Measurements from ENCODE around the gene MCM10. TPM values are rescaled to one million over a fixed set of nuclear protein-coding genes. Genes with fewer than 3 reads are reported as not detected.

MCM10 gene
- total RNA-seq, 6 donors from 2014 or later: 0.49 to 18.6 (median 0.61) TPM; not detected in 1

DNA sequence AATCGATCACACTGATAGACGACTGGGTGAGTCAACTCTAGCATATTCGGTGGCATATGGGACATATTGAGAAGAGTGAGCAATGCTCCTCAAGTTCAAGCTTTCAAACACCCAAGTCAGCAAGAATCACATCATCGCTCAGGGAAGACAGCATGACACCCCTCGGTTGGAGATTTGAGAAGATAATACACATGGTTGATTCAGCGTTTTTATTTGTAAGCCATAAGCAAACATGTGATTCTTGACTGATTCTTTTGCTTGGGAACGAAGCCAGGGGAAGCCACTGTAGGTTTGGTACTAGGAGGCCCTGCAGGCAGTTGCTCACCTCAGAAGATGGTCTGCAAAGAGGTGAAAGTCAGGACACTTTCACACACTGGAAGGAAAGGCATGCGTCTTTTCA, 60.2 kb downstream of the MCM10 start:
- Histone ChIP-seq H3K36me3 (no peaks in the 10 kb centered on the region), H3K4me3 (no peak overlapping the region), H3K9me3 (no peaks in the 10 kb centered on the region), H3K27me3 (no peaks in the 10 kb centered on the region), H3K27ac (no peak overlapping the region), H3K4me1 (no peaks in the 10 kb centered on the region)
- DNase-seq: no peak
- WGBS, 2 donors: 91% methylated on average over 8 of the region's 8 CpGs
- ATAC-seq (ENCODE audit: low FRiP score in 2 of 2): no peak
- TF ChIP-seq CTCF (IDR thresholded peaks at IDR 0.05) (no peak), EP300 (IDR thresholded peaks at IDR 0.05) (no peak), POLR2AphosphoS5 (IDR thresholded peaks at IDR 0.05) (no peak), POLR2A (IDR thresholded peaks at IDR 0.05) (no peak)

DNA sequence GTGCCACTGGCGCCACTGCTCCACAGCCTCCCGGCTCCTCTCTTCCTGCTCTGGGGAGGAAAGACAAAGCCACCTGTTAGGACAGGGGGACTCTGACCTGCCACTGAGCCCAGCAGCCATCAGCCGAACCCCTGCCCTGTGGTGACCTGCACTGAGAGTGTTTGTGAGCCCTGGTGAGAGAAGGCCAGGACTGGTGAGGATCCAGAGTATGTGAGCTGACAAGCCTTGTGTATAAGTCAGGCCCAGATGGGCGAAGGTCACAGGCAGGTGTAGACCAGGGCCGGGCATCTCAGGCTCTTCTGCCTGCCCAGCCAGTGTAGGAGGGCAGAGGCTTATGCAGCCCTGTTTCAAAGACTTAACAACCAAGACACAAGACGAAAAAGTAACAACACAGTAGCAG, 60.8 kb downstream of the MCM10 start:
- H3K36me3 ChIP-seq: no peaks in the 10 kb centered on the region
- H3K27ac ChIP-seq: no peak overlapping the region
- WGBS, 2 donors: 87 to 96% methylated on average over 3 to 6 of the region's 6 CpGs
- H3K4me1 ChIP-seq: no peaks in the 10 kb centered on the region
- ATAC-seq (ENCODE audit: low FRiP score in 2 of 2) (peak in 1 of 2 donors; percentile 37), DNase-seq (no peak)
- H3K27me3 ChIP-seq: no peaks in the 10 kb centered on the region
- no peak overlapping the region for H3K4me3 ChIP-seq
- H3K9me3 ChIP-seq: no peaks in the 10 kb centered on the region
- TF ChIP-seq POLR2AphosphoS5 (IDR thresholded peaks at IDR 0.05): no peak
- no peak for TF ChIP-seq EP300 (IDR thresholded peaks at IDR 0.05)

- Histone ChIP-seq H3K36me3 (no peaks in the 10 kb centered on the region), H3K4me1 (no peaks in the 10 kb centered on the region), H3K27ac (no peak overlapping the region), H3K9me3 (no peaks in the 10 kb centered on the region), H3K4me3 (no peak overlapping the region), H3K27me3 (no peaks in the 10 kb centered on the region)
- WGBS, 2 donors: 91 to 94% methylated on average over 7 of the region's 7 CpGs
- ATAC-seq (ENCODE audit: low FRiP score in 2 of 2): no peak
- DNase-seq: no peak
- TF ChIP-seq EP300 (IDR thresholded peaks at IDR 0.05): no peak
- TF ChIP-seq CTCF (IDR thresholded peaks at IDR 0.05): no peak
- no peak for TF ChIP-seq POLR2A (IDR thresholded peaks at IDR 0.05)
- TF ChIP-seq POLR2AphosphoS5 (IDR thresholded peaks at IDR 0.05): no peak
These were observed 61.2 kb downstream of the MCM10 start for GRCh38 chr10:13222566-13222965.

DNA sequence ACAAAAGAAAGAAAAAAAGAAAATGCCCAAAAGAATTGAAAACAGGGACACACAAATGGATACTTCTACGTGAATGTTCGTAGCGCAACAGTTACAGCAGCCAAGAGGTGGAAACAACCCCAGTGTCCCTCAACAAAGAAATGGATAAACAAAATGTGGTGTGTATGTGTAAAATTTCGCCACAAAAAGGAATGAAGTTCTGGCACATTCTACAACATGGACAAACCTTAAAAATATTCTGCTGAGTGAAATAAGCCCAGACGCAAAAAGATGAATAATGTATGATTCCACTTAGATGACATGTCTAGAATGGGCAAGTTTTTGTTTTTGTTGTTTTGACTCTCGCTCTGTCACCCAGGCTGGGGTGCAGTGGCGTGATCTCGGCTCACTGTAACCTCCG, 61.9 kb downstream of the MCM10 start:
- H3K9me3 ChIP-seq: no peaks in the 10 kb centered on the region
- no peak for DNase-seq
- no peaks in the 10 kb centered on the region for H3K4me1 ChIP-seq
- H3K4me3 ChIP-seq: no peak overlapping the region
- ATAC-seq (ENCODE audit: low FRiP score in 2 of 2): no peak
- H3K27ac ChIP-seq: no peak overlapping the region
- H3K36me3 ChIP-seq: no peaks in the 10 kb centered on the region
- no peaks in the 10 kb centered on the region for H3K27me3 ChIP-seq
- WGBS, 2 donors: 96 to 97% methylated on average over 9 of the region's 9 CpGs
- TF ChIP-seq CTCF (IDR thresholded peaks at IDR 0.05): no peak
- no peak for TF ChIP-seq POLR2AphosphoS5 (IDR thresholded peaks at IDR 0.05)
- no peak for TF ChIP-seq EP300 (IDR thresholded peaks at IDR 0.05)
- TF ChIP-seq POLR2A (IDR thresholded peaks at IDR 0.05): no peak

GRCh38 chr10:13224210-13224995, 63.0 kb downstream of the MCM10 start:
- Histone ChIP-seq H3K27ac (no peak overlapping the region), H3K4me3 (no peak overlapping the region), H3K36me3 (no peaks in the 10 kb centered on the region), H3K27me3 (no peaks in the 10 kb centered on the region), H3K9me3 (no peaks in the 10 kb centered on the region), H3K4me1 (no peaks in the 10 kb centered on the region)
- DNase-seq: no peak
- no peak for TF ChIP-seq CTCF (IDR thresholded peaks at IDR 0.05)
- no peak for TF ChIP-seq POLR2A (IDR thresholded peaks at IDR 0.05)
- no peak for TF ChIP-seq POLR2AphosphoS5 (IDR thresholded peaks at IDR 0.05)
- TF ChIP-seq EP300 (IDR thresholded peaks at IDR 0.05): no peak
- no peak for ATAC-seq (ENCODE audit: low FRiP score in 2 of 2)
- WGBS, 2 donors: 85 to 88% methylated on average over 9 to 11 of the region's 11 CpGs
